Neural cell (in vitro differentiated cells): ENCODE measurements around the gene SPOP. TPM values are rescaled to one million over a fixed set of nuclear protein-coding genes. Genes with fewer than 3 reads are reported as not detected.

Experiments used
- H2AFZ ChIP-seq: fragments of 200-600, 300-800 bp; sonication (generic), shearing (Covaris generic); 2 replicates; pipeline ENCODE4 v1.6.0; 2014; ENCODE audit warnings: low read depth, mild to moderate bottlenecking, antibody characterized with exemption, low read length, moderate library complexity
- H3F3A ChIP-seq: fragments of 200-600 bp; shearing (Covaris generic); 2 replicates; pipeline ENCODE4 v1.6.1; 2016; ENCODE audit warnings: mild to moderate bottlenecking, moderate library complexity, mixed read lengths, antibody characterized with exemption, low read length; ENCODE audit not compliant: insufficient read depth, poor library complexity, severe bottlenecking
- H3K27ac ChIP-seq: fragments of 200-600, 300-800 bp; sonication (generic), shearing (Covaris generic); 2 replicates; pipeline ENCODE4 v1.5.1; 2014; ENCODE audit warnings: mild to moderate bottlenecking, low read length, moderate library complexity
- H3K27me3 ChIP-seq: fragments of 300-800, 200-600 bp; sonication (generic), shearing (Covaris generic); 2 replicates; pipeline ENCODE4 v1.6.0; 2014; ENCODE audit warnings: mild to moderate bottlenecking, low read depth, low read length, moderate library complexity; ENCODE audit not compliant: insufficient read depth
- H3K36me3 ChIP-seq: fragments of 300-800, 200-600 bp; sonication (generic), shearing (Covaris generic); 2 replicates; pipeline ENCODE4 v1.5.1; 2014; ENCODE audit warnings: mild to moderate bottlenecking, antibody characterized with exemption, low read length, moderate library complexity; ENCODE audit not compliant: insufficient read depth
- H3K4me2 ChIP-seq: fragments of 300-800, 200-600 bp; sonication (generic), shearing (Covaris generic); 2 replicates; pipeline ENCODE4 v1.6.0; 2014; ENCODE audit warnings: mild to moderate bottlenecking, low read length
- H3K4me3 ChIP-seq: fragments of 300-800, 200-600 bp; sonication (generic), shearing (Covaris generic); 2 replicates; pipeline ENCODE4 v1.5.1; 2014; ENCODE audit warnings: mild to moderate bottlenecking, low read length, moderate library complexity
- H3K79me2 ChIP-seq: fragments of 200-600 bp; shearing (Covaris generic); replicated peaks from 2 replicates; pipeline ENCODE4 v1.6.0; 2014; ENCODE audit warnings: mild to moderate bottlenecking, low read length, moderate library complexity; ENCODE audit not compliant: insufficient read depth
- H3K9ac ChIP-seq: fragments of 300-800, 200-600 bp; sonication (generic), shearing (Covaris generic); 2 replicates; pipeline ENCODE4 v1.6.1; 2016; ENCODE audit warnings: mild to moderate bottlenecking, low read length, mixed read lengths
- H3K9me2 ChIP-seq: fragments of 200-600 bp; shearing (Covaris generic); 2 replicates; pipeline ENCODE4 v1.6.1; 2016; ENCODE audit warnings: mild to moderate bottlenecking, low read length, mixed read lengths; ENCODE audit not compliant: insufficient read depth
- H3K9me3 ChIP-seq: fragments of 200-600, 300-800 bp; sonication (generic), shearing (Covaris generic); 2 replicates; pipeline ENCODE4 v1.6.1; 2016; ENCODE audit warnings: mild to moderate bottlenecking, mixed run types, low read length, moderate library complexity, mixed read lengths
- H4K20me1 ChIP-seq: fragments of 200-600 bp; shearing (Covaris generic); 2 replicates; pipeline ENCODE4 v1.6.1; 2016; ENCODE audit warnings: mild to moderate bottlenecking, mixed run types; ENCODE audit not compliant: insufficient read depth
- EP300 ChIP-seq: fragments of 450-650 bp; conservative IDR thresholded peaks from 2 replicates; pipeline ENCODE4 v1.6.1; 2014; ENCODE audit warnings: antibody characterized with exemption, mild to moderate bottlenecking, moderate library complexity; ENCODE audit not compliant: poor library complexity, severe bottlenecking
- EZH2 ChIP-seq: fragments of 200-600, 300-800 bp; shearing (Covaris generic), sonication (generic); IDR thresholded peaks from 2 replicates; pipeline ENCODE4 v1.6.1; 2014; ENCODE audit warnings: antibody characterized with exemption, low read length, borderline replicate concordance, mild to moderate bottlenecking; ENCODE audit not compliant: insufficient read depth, poor library complexity, severe bottlenecking
- MXI1 ChIP-seq: fragments of 450-650 bp; conservative IDR thresholded peaks from 2 replicates; pipeline ENCODE4 v1.6.1; 2014; ENCODE audit warnings: antibody characterized with exemption, mild to moderate bottlenecking; ENCODE audit not compliant: poor library complexity, severe bottlenecking
- POLR2AphosphoS5 ChIP-seq: IDR thresholded peaks from 2 replicates; pipeline ENCODE4 v1.6.1; 2012
- RAD21 ChIP-seq: fragments of 450-650 bp; conservative IDR thresholded peaks from 2 replicates; pipeline ENCODE4 v1.6.1; 2014; ENCODE audit warnings: antibody characterized with exemption, mild to moderate bottlenecking, moderate library complexity
- SMC3 ChIP-seq: fragments of 450-650 bp; conservative IDR thresholded peaks from 2 replicates; pipeline ENCODE4 v1.6.1; 2014; ENCODE audit warnings: antibody characterized with exemption, mild to moderate bottlenecking, moderate library complexity; ENCODE audit not compliant: poor library complexity
- TAF1 ChIP-seq: IDR thresholded peaks from 2 replicates; pipeline ENCODE4 v1.6.1; 2012; ENCODE audit warnings: low read depth
- polyA plus RNA-seq: library from polyadenylated mRNA; depleted of rRNA; stranded (reverse); fragments of >200 nt; gene quantifications from 2 replicates; pipeline ENCODE4 v1.2.3, GENCODE V29; 2014
- TF ChIP-seq, protein P1 (sequence below): fragments of 450-650 bp; IDR thresholded peaks from 2 replicates; pipeline ENCODE4 v1.5.1; 2014; ENCODE audit warnings: antibody characterized with exemption, mild to moderate bottlenecking, moderate library complexity; ENCODE audit not compliant: poor library complexity, severe bottlenecking
- TF ChIP-seq, protein P2 (sequence below): IDR thresholded peaks from 2 replicates; pipeline ENCODE4 v1.6.1; 2012; ENCODE audit warnings: borderline replicate concordance

The SPOP gene
- polyA plus RNA-seq, 1 donor from 2014 or later, result 71.9 TPM

GRCh38 chr17:49597928-49598655 lies 79.8 kb downstream of the SPOP start:
- H3K4me2 ChIP-seq, result no peak overlapping the region
- no peaks in the 10 kb centered on the region for H3K27me3 ChIP-seq
- no peak overlapping the region for H3K27ac ChIP-seq
- TF ChIP-seq EZH2 (no peak), POLR2AphosphoS5 (no peak), EP300 (no peak), MXI1 (no peak), TAF1 (no peak), RAD21 (no peak), SMC3 (no peak)
- TF ChIP-seq, protein P1, sequence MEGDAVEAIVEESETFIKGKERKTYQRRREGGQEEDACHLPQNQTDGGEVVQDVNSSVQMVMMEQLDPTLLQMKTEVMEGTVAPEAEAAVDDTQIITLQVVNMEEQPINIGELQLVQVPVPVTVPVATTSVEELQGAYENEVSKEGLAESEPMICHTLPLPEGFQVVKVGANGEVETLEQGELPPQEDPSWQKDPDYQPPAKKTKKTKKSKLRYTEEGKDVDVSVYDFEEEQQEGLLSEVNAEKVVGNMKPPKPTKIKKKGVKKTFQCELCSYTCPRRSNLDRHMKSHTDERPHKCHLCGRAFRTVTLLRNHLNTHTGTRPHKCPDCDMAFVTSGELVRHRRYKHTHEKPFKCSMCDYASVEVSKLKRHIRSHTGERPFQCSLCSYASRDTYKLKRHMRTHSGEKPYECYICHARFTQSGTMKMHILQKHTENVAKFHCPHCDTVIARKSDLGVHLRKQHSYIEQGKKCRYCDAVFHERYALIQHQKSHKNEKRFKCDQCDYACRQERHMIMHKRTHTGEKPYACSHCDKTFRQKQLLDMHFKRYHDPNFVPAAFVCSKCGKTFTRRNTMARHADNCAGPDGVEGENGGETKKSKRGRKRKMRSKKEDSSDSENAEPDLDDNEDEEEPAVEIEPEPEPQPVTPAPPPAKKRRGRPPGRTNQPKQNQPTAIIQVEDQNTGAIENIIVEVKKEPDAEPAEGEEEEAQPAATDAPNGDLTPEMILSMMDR, result no peak
- TF ChIP-seq, protein P2, sequence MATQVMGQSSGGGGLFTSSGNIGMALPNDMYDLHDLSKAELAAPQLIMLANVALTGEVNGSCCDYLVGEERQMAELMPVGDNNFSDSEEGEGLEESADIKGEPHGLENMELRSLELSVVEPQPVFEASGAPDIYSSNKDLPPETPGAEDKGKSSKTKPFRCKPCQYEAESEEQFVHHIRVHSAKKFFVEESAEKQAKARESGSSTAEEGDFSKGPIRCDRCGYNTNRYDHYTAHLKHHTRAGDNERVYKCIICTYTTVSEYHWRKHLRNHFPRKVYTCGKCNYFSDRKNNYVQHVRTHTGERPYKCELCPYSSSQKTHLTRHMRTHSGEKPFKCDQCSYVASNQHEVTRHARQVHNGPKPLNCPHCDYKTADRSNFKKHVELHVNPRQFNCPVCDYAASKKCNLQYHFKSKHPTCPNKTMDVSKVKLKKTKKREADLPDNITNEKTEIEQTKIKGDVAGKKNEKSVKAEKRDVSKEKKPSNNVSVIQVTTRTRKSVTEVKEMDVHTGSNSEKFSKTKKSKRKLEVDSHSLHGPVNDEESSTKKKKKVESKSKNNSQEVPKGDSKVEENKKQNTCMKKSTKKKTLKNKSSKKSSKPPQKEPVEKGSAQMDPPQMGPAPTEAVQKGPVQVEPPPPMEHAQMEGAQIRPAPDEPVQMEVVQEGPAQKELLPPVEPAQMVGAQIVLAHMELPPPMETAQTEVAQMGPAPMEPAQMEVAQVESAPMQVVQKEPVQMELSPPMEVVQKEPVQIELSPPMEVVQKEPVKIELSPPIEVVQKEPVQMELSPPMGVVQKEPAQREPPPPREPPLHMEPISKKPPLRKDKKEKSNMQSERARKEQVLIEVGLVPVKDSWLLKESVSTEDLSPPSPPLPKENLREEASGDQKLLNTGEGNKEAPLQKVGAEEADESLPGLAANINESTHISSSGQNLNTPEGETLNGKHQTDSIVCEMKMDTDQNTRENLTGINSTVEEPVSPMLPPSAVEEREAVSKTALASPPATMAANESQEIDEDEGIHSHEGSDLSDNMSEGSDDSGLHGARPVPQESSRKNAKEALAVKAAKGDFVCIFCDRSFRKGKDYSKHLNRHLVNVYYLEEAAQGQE, result no peak
- no peak overlapping the region for H3K4me3 ChIP-seq
- no peaks in the 10 kb centered on the region for H3K9me3 ChIP-seq
- peaks cover 6% of the 10 kb centered on the region for H3K36me3 ChIP-seq
- H3K79me2 ChIP-seq, result no peaks in the 10 kb centered on the region
- H3F3A ChIP-seq, result no peaks in the 10 kb centered on the region
- H3K9me2 ChIP-seq, result no peaks in the 10 kb centered on the region
- H4K20me1 ChIP-seq, result no peaks in the 10 kb centered on the region
- H3K9ac ChIP-seq, result no peak overlapping the region
- H2AFZ ChIP-seq, result no peak overlapping the region

DNA sequence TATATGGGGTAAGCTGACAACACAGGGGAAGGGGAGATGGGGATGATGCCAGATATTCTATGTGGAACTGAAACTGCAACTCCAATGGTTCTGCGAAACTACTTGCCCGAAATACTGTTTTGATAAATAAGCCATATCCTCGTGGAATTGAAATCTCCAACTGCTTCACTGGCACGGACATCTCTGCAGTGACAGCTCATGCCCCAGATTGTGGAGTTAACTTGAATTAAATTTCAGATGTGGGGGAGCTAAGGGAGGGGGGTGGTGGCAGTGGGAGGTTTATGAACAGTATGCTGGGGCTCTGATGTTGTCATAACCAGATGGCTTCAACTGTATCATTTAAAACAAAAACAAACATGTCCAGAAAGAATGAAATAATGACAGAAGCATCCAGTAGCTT lies 80.5 kb downstream of the SPOP start:
- Histone ChIP-seq H3K27ac (no peak overlapping the region), H3K9me3 (no peaks in the 10 kb centered on the region), H3K9me2 (no peaks in the 10 kb centered on the region), H3K27me3 (no peaks in the 10 kb centered on the region), H2AFZ (no peak overlapping the region), H4K20me1 (no peaks in the 10 kb centered on the region), H3K4me3 (no peak overlapping the region), H3F3A (no peaks in the 10 kb centered on the region), H3K36me3 (peaks cover 6% of the 10 kb centered on the region), H3K9ac (no peak overlapping the region), H3K4me2 (no peak overlapping the region), H3K79me2 (no peaks in the 10 kb centered on the region)
- TF ChIP-seq, protein P2, result no peak
- TF ChIP-seq SMC3, result no peak
- TF ChIP-seq RAD21, result no peak
- TF ChIP-seq MXI1, result no peak
- TF ChIP-seq, protein P1, result no peak
- no peak for TF ChIP-seq TAF1
- TF ChIP-seq EP300, result no peak
- TF ChIP-seq EZH2, result no peak
